ENCODE data around the gene ZNF417. TPM values are rescaled to one million over a fixed set of nuclear protein-coding genes. Genes with fewer than 3 reads are reported as not detected.
"Not testable (repeated sequence)": the region's sequence is repeated elsewhere in the genome, so short reads cannot be mapped to it uniquely, and the experiment has no call there.

Gene ZNF417
- total and polyA plus RNA-seq, 2 of the 8 experiments (the other 6 are each of a cell fraction or from before 2014, with no cell fraction given): 5.4 to 19.2 TPM

DNA sequence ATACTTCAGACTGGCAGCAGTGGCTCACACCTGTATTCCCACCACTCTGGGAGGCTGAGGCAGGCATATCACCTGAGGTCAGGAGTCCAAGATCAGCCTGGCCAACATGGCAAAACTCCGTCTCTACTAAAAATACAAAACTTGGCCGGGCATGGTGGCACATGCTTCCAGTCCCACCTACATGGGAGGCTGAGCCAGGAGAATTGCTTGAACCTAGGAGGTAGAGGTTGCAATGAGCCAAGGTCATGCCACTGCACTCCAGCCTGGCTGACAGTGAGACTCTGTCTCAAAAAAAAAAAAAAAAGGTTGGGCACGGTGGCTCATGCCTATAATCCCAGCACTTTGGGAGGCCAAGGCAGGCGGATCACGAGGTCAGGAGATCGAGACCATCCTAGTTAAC lies 46.7 kb downstream of the ZNF417 start:
- peaks cover 29 to 76% (median 49%) of the 10 kb centered on the region in 4 experiments for H3K36me3 ChIP-seq (ENCODE audit: control insufficient read depth in 2 of 4, insufficient read depth in 4 of 4, low read length in 3 of 4)
- not testable (repeated sequence) for H4K8ac ChIP-seq (ENCODE audit: extremely low read depth, insufficient read depth, low read length); H3K4ac ChIP-seq (replicated peaks; ENCODE audit: insufficient read length, low read depth, low read length); H3K18ac ChIP-seq (ENCODE audit: extremely low read depth, low read length); H3K23me2 ChIP-seq (ENCODE audit: low read depth, low read length); DNase-seq (ENCODE audit: low read depth in 1 of 2, low spot score in 2 of 2); H4K91ac ChIP-seq (replicated peaks; ENCODE audit: insufficient read length, low read length); H2AK5ac ChIP-seq (ENCODE audit: low read depth, low read length); H2BK5ac ChIP-seq (ENCODE audit: low read depth, low read length); H4K20me1 ChIP-seq (replicated peaks in 1 of 2; ENCODE audit: control insufficient read depth in 1 of 2, insufficient read depth in 2 of 2, low read length in 2 of 2); H2BK20ac ChIP-seq (ENCODE audit: low read length); H3K27ac ChIP-seq (ENCODE audit: low read depth, low read length); H3K27me3 ChIP-seq (replicated peaks in 1 of 4; ENCODE audit: control insufficient read depth in 3 of 4, extremely low read depth in 1 of 4, insufficient read depth in 3 of 4, low read length in 3 of 4); H2AFZ ChIP-seq (ENCODE audit: low read length); H2BK15ac ChIP-seq (ENCODE audit: low read length); H3K14ac ChIP-seq (ENCODE audit: insufficient read length); H3K56ac ChIP-seq (replicated peaks; ENCODE audit: insufficient read length, low read depth, low read length); H3K4me1 ChIP-seq (replicated peaks in 1 of 4; ENCODE audit: control insufficient read depth in 3 of 4, insufficient read depth in 4 of 4, low read length in 3 of 4); H4K5ac ChIP-seq (ENCODE audit: insufficient read length, low read depth, low read length); H3K4me3 ChIP-seq (ENCODE audit: extremely low read depth in 1 of 4, insufficient read depth in 2 of 4, low read depth in 3 of 4, low read length in 4 of 4); H3K9ac ChIP-seq (replicated peaks in 1 of 4; ENCODE audit: extremely low read depth in 1 of 4, low read depth in 3 of 4, low read length in 3 of 4); FAIRE-seq; H2BK12ac ChIP-seq (ENCODE audit: low read depth, low read length); H3K4me2 ChIP-seq (ENCODE audit: insufficient read depth in 1 of 2, low read depth in 2 of 2, low read length in 2 of 2); H3K23ac ChIP-seq (ENCODE audit: insufficient read length); H2BK120ac ChIP-seq (replicated peaks; ENCODE audit: low read depth, low read length)
- CTCF ChIA-PET (ENCODE audit: partially characterized antibody): interaction anchor here (1.4 kb wide), 1 partner anchor 15 kb away, joined by 4 read pairs; no protein-coding TSS in a partner anchor
- peaks cover 10% of the 10 kb centered on the region for H3K79me1 ChIP-seq (ENCODE audit: low read depth, low read length)
- peaks cover 5 to 68% of the 10 kb centered on the region in 2 experiments for H3K79me2 ChIP-seq (ENCODE audit: control insufficient read depth in 1 of 2, insufficient read depth in 2 of 2, low read length in 2 of 2)
- TF ChIP-seq POLR2AphosphoS5 (IDR thresholded peaks at IDR 0.05; ENCODE audit: low read depth, low read length): 0 out of 2 replicates have a peak, but pooled peaks have one; percentile 18
- peaks cover 32 to 35% of the 10 kb centered on the region in 2 experiments for H3K9me3 ChIP-seq (ENCODE audit: insufficient read depth in 2 of 2, low read depth in 1 of 2, low read length in 1 of 2)
- 90% methylated on average over 6 of the region's 6 CpGs; no CpG with 5 or more reads in 1 of the 2 experiments for WGBS, 2 experiments (ENCODE audit: extremely low coverage in 1 of 2, insufficient coverage in 1 of 2, insufficient read length in 1 of 2, insufficient replicate concordance in 2 of 2, low coverage in 1 of 2, low lambda C conversion rate in 2 of 2, missing lambda C conversion rate in 1 of 2)
- POLR2A ChIA-PET (ENCODE audit: partially characterized antibody): interaction anchor here (1.3 to 8.7 kb wide), 9 partner anchors 8 to 133 kb away, joined by 3 to 94 read pairs (median 7); partner anchors contain the start of genes ZNF606 and ZNF814
